ENCODE results near the gene ZNF446. TPM values are rescaled to one million over a fixed set of nuclear protein-coding genes. Genes with fewer than 3 reads are reported as not detected.

ZNF446 gene
- total RNA-seq, 1 experiment from 2014 or later = 6.0 TPM

DNA sequence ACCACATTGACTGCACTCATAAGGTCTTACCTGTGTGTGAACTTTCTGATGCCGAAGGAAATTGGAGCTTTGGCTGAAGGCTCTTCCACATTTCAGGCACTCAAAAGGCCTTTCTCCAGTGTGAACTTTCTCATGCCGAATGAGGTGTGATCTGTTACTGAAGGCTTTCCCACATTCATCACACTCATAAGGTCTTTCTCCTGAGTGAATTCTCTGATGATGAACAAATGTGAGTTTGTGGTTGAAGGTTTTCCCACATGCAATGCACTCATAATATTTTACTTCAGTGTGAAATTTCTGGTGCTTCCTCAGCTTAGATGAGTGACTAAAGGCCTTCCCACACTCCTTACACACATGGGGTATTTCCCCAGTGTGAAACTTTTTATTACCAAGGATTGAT, 41.9 kb upstream of the ZNF446 start:
- peaks cover 89% of the 10 kb centered on the region for H3K36me3 Mint-ChIP-seq
- CTCF ChIA-PET = no interaction called here

DNA sequence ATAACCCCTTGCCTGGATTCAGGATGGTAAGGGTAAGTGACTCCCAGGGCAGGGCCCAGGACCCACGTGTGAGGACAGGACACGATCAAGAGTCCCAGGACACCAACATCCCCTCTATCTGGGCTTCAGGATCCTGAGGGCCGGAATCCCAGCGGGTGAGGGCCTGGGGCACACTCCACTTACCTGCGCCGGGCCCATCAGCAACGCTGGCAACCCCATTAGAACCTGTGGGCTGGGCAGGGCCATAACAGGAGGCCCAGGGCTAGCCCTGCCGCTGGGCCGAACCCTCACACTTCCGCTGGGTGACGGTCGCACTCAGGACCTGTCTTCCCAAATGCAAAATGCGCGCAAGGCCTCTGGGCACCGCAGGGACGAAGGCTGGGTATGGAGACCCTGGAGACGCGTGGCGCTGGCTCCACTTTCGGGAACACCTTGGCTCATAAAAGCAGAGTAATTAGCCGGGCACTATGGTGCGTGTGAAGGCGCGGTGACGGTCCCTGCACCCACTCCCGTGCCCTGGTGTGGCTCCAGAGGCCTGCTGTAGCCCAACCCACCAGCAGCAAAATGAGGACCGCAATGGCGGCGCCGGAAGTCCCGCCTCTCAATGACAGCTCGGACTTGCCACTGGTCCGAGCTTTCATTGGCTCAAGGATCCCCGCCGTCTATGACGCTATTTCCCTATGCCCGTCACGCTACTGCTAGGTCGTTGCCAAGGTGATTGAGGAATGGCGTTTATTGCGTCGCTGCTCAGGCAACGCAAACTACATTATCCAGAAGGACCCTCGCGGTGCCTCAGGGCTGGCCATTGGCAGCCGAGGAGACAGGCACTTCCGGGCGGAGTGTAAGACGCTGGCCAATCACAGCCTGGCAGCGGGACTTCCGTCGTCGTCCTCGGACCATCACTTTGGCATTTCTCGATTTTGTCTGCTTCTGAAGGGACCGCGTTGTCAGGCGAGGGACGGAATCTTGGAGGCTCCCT, 36.3 kb upstream of the ZNF446 start, which contains the start of gene ZNF132:
Gene ZNF132 (minus strand): TSS at position 578 of the 979 bp plus-strand sequence. CDS start 332 bp downstream, at position 246.
- ATAC-seq (peak; percentile 99), DNase-seq (ENCODE audit: low spot score) (peak; percentile 88)
- Mint-ChIP-seq H3K27ac (peak within 1 kb of the TSS; percentile 68; the same call in 1 of the 2 replicates), H3K9me3 (peaks cover 83% of the 10 kb centered on the region), H3K4me1 (peaks cover 6% of the 10 kb centered on the region; the same call in 1 of the 2 replicates), H3K27me3 (ENCODE audit: low read depth) (peaks cover 72% of the 10 kb centered on the region), H3K4me3 (peak within 1 kb of the TSS; percentile 77), H3K36me3 (peaks cover 53% of the 10 kb centered on the region)
- ChIA-PET CTCF (interaction anchor here (1.0 kb wide), 2 partner anchors 12 to 79 kb away, joined by 4 read pairs; partner anchors contain the start of genes ZBTB45 and ZNF324B), POLR2A (interaction anchor here (0.5 kb wide), 1 partner anchor 42 kb away, joined by 3 read pairs; no protein-coding TSS in a partner anchor)
- TF ChIP-seq, protein P1, sequence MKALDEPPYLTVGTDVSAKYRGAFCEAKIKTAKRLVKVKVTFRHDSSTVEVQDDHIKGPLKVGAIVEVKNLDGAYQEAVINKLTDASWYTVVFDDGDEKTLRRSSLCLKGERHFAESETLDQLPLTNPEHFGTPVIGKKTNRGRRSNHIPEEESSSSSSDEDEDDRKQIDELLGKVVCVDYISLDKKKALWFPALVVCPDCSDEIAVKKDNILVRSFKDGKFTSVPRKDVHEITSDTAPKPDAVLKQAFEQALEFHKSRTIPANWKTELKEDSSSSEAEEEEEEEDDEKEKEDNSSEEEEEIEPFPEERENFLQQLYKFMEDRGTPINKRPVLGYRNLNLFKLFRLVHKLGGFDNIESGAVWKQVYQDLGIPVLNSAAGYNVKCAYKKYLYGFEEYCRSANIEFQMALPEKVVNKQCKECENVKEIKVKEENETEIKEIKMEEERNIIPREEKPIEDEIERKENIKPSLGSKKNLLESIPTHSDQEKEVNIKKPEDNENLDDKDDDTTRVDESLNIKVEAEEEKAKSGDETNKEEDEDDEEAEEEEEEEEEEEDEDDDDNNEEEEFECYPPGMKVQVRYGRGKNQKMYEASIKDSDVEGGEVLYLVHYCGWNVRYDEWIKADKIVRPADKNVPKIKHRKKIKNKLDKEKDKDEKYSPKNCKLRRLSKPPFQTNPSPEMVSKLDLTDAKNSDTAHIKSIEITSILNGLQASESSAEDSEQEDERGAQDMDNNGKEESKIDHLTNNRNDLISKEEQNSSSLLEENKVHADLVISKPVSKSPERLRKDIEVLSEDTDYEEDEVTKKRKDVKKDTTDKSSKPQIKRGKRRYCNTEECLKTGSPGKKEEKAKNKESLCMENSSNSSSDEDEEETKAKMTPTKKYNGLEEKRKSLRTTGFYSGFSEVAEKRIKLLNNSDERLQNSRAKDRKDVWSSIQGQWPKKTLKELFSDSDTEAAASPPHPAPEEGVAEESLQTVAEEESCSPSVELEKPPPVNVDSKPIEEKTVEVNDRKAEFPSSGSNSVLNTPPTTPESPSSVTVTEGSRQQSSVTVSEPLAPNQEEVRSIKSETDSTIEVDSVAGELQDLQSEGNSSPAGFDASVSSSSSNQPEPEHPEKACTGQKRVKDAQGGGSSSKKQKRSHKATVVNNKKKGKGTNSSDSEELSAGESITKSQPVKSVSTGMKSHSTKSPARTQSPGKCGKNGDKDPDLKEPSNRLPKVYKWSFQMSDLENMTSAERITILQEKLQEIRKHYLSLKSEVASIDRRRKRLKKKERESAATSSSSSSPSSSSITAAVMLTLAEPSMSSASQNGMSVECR (CRISPR knock-in tag; IDR thresholded peaks at IDR 0.05; ENCODE audit: borderline replicate concordance) = 0 out of 2 replicates have a peak, but pooled peaks have one; percentile 24
- TF ChIP-seq ZNF317 (CRISPR knock-in tag; IDR thresholded peaks at IDR 0.05; ENCODE audit: borderline replicate concordance, low read depth) = no peak
- TF ChIP-seq NR2C2 (CRISPR knock-in tag; IDR thresholded peaks at IDR 0.05) = no peak
- TF ChIP-seq, protein P2, sequence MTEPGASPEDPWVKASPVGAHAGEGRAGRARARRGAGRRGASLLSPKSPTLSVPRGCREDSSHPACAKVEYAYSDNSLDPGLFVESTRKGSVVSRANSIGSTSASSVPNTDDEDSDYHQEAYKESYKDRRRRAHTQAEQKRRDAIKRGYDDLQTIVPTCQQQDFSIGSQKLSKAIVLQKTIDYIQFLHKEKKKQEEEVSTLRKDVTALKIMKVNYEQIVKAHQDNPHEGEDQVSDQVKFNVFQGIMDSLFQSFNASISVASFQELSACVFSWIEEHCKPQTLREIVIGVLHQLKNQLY (CRISPR knock-in tag; IDR thresholded peaks at IDR 0.05) = no peak
- no peak for TF ChIP-seq TCF7 (CRISPR knock-in tag; IDR thresholded peaks at IDR 0.05; ENCODE audit: low read depth)
- peak; percentile 58; the same call in 1 of the 2 replicates for TF ChIP-seq ZBTB21 (CRISPR knock-in tag; IDR thresholded peaks at IDR 0.05; ENCODE audit: borderline replicate concordance)
- TF ChIP-seq, protein P3, sequence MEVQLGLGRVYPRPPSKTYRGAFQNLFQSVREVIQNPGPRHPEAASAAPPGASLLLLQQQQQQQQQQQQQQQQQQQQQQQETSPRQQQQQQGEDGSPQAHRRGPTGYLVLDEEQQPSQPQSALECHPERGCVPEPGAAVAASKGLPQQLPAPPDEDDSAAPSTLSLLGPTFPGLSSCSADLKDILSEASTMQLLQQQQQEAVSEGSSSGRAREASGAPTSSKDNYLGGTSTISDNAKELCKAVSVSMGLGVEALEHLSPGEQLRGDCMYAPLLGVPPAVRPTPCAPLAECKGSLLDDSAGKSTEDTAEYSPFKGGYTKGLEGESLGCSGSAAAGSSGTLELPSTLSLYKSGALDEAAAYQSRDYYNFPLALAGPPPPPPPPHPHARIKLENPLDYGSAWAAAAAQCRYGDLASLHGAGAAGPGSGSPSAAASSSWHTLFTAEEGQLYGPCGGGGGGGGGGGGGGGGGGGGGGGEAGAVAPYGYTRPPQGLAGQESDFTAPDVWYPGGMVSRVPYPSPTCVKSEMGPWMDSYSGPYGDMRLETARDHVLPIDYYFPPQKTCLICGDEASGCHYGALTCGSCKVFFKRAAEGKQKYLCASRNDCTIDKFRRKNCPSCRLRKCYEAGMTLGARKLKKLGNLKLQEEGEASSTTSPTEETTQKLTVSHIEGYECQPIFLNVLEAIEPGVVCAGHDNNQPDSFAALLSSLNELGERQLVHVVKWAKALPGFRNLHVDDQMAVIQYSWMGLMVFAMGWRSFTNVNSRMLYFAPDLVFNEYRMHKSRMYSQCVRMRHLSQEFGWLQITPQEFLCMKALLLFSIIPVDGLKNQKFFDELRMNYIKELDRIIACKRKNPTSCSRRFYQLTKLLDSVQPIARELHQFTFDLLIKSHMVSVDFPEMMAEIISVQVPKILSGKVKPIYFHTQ (CRISPR knock-in tag; IDR thresholded peaks at IDR 0.05) = no peak
- peak; percentile 32; the same call in 1 of the 2 replicates for TF ChIP-seq CREM (CRISPR knock-in tag; IDR thresholded peaks at IDR 0.05)
- TF ChIP-seq, protein P4, sequence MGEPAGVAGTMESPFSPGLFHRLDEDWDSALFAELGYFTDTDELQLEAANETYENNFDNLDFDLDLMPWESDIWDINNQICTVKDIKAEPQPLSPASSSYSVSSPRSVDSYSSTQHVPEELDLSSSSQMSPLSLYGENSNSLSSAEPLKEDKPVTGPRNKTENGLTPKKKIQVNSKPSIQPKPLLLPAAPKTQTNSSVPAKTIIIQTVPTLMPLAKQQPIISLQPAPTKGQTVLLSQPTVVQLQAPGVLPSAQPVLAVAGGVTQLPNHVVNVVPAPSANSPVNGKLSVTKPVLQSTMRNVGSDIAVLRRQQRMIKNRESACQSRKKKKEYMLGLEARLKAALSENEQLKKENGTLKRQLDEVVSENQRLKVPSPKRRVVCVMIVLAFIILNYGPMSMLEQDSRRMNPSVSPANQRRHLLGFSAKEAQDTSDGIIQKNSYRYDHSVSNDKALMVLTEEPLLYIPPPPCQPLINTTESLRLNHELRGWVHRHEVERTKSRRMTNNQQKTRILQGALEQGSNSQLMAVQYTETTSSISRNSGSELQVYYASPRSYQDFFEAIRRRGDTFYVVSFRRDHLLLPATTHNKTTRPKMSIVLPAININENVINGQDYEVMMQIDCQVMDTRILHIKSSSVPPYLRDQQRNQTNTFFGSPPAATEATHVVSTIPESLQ (CRISPR knock-in tag; IDR thresholded peaks at IDR 0.05) = no peak
- peak; percentile 61 for TF ChIP-seq NFYB (CRISPR knock-in tag; conservative IDR thresholded peaks at IDR 0.05; ENCODE audit: low read depth)
- TF ChIP-seq, protein P5, sequence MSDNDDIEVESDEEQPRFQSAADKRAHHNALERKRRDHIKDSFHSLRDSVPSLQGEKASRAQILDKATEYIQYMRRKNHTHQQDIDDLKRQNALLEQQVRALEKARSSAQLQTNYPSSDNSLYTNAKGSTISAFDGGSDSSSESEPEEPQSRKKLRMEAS (CRISPR knock-in tag; IDR thresholded peaks at IDR 0.05) = peak; percentile 81
- TF ChIP-seq ETV6 (CRISPR knock-in tag; IDR thresholded peaks at IDR 0.05) = no peak

More for the DNA sequence above, 41.9 kb upstream of the ZNF446 start:
- TF ChIP-seq, protein P6, sequence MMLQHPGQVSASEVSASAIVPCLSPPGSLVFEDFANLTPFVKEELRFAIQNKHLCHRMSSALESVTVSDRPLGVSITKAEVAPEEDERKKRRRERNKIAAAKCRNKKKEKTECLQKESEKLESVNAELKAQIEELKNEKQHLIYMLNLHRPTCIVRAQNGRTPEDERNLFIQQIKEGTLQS (CRISPR knock-in tag; conservative IDR thresholded peaks at IDR 0.05) = no peak
- TF ChIP-seq TCF7 (CRISPR knock-in tag; IDR thresholded peaks at IDR 0.05; ENCODE audit: low read depth) (no peak), NFE2L1 (CRISPR knock-in tag; IDR thresholded peaks at IDR 0.05) (no peak), NR3C1 (CRISPR knock-in tag; conservative IDR thresholded peaks at IDR 0.05; ENCODE audit: low read depth) (no peak), GABPB1 (CRISPR knock-in tag; IDR thresholded peaks at IDR 0.05) (no peak), CREM (CRISPR knock-in tag; IDR thresholded peaks at IDR 0.05) (no peak)
- TF ChIP-seq, protein P7, sequence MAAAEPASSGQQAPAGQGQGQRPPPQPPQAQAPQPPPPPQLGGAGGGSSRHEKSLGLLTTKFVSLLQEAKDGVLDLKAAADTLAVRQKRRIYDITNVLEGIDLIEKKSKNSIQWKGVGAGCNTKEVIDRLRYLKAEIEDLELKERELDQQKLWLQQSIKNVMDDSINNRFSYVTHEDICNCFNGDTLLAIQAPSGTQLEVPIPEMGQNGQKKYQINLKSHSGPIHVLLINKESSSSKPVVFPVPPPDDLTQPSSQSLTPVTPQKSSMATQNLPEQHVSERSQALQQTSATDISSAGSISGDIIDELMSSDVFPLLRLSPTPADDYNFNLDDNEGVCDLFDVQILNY (CRISPR knock-in tag; IDR thresholded peaks at IDR 0.05) = no peak
- H3K27ac Mint-ChIP-seq = no peak overlapping the region
- peaks cover 67% of the 10 kb centered on the region for H3K27me3 Mint-ChIP-seq (ENCODE audit: low read depth)
- no peak for DNase-seq (ENCODE audit: low spot score)
- H3K9me3 Mint-ChIP-seq = peaks cover 90% of the 10 kb centered on the region
- ATAC-seq = no peak
- no peak overlapping the region for H3K4me3 Mint-ChIP-seq
- POLR2A ChIA-PET = no interaction called here
- no peaks in the 10 kb centered on the region; the same call in 1 of the 2 replicates for H3K4me1 Mint-ChIP-seq
